Measurements from ENCODE around the gene TEAD1. TPM values are rescaled to one million over a fixed set of nuclear protein-coding genes. Genes with fewer than 3 reads are reported as not detected.

Gene TEAD1
- total RNA-seq, 4 donors from 2014 or later, result 71.5 to 109 (median 88.5) TPM

- Histone ChIP-seq H3K9me3 (no peaks in the 10 kb centered on the region), H3K27me3 (no peaks in the 10 kb centered on the region), H3K27ac (peak overlapping the region; percentile 48 to 91 (median 78)), H3K36me3 (no peaks in the 10 kb centered on the region), H3K4me3 (replicated peaks in 1 of 3) (no peak overlapping the region), H3K4me1 (peaks cover 78 to 93% of the 10 kb centered on the region in 2 donors)
- intact Hi-C loops (cut with DNase I), result no loop called here
- TF ChIP-seq CTCF (IDR thresholded peaks at IDR 0.05), result no peak
- TF ChIP-seq POLR2A (IDR thresholded peaks at IDR 0.05), result no peak
- DNase-seq, result no peak
- 61 to 82% methylated on average over 5 of the region's 5 CpGs for WGBS, 2 donors
These were observed 9.7 kb downstream of the TEAD1 start for GRCh38 chr11:12683874-12684273.

- intact Hi-C loops (cut with DNase I), result no loop called here
These were observed 10.1 kb downstream of the TEAD1 start for GRCh38 chr11:12684315-12684714.

GRCh38 chr11:12684816-12685215, 10.6 kb downstream of the TEAD1 start:
- intact Hi-C loops (cut with DNase I), result no loop called here

More at GRCh38 chr11:12684315-12684714, 10.1 kb downstream of the TEAD1 start:
- Histone ChIP-seq H3K4me1 (peaks cover 75 to 93% of the 10 kb centered on the region in 2 donors), H3K4me3 (replicated peaks in 1 of 3) (no peak overlapping the region), H3K36me3 (no peaks in the 10 kb centered on the region), H3K27ac (peak overlapping the region; percentile 48 to 91 (median 78)), H3K9me3 (no peaks in the 10 kb centered on the region), H3K27me3 (no peaks in the 10 kb centered on the region)
- WGBS, 2 donors, result 75 to 81% methylated on average over 4 of the region's 4 CpGs
- TF ChIP-seq CTCF (IDR thresholded peaks at IDR 0.05) (no peak), POLR2A (IDR thresholded peaks at IDR 0.05) (no peak)
- no peak for DNase-seq

GRCh38 chr11:12685229-12685628, 11.0 kb downstream of the TEAD1 start:
- Histone ChIP-seq H3K27me3 (no peaks in the 10 kb centered on the region), H3K36me3 (no peaks in the 10 kb centered on the region), H3K4me1 (peaks cover 68 to 93% of the 10 kb centered on the region in 2 donors), H3K4me3 (replicated peaks in 1 of 3) (no peak overlapping the region), H3K9me3 (no peaks in the 10 kb centered on the region), H3K27ac (peak overlapping the region; percentile 59 to 91 (median 78))
- intact Hi-C loops (cut with DNase I), result no loop called here
- TF ChIP-seq CTCF (IDR thresholded peaks at IDR 0.05), result no peak
- TF ChIP-seq POLR2A (IDR thresholded peaks at IDR 0.05), result no peak
- 81 to 86% methylated on average over 3 of the region's 3 CpGs for WGBS, 2 donors
- DNase-seq, result no peak

More at GRCh38 chr11:12684816-12685215, 10.6 kb downstream of the TEAD1 start:
- peak overlapping the region; percentile 48 to 91 (median 78) for H3K27ac ChIP-seq
- no peaks in the 10 kb centered on the region for H3K9me3 ChIP-seq
- TF ChIP-seq POLR2A (IDR thresholded peaks at IDR 0.05) (peak in 1 of 2 donors; percentile 39), CTCF (IDR thresholded peaks at IDR 0.05) (no peak)
- H3K4me3 ChIP-seq (replicated peaks in 1 of 3), result no peak overlapping the region
- DNase-seq, result peak; percentile 59 to 65
- WGBS, 2 donors, result 60 to 63% methylated on average over 1 of the region's 1 CpG
- H3K27me3 ChIP-seq, result no peaks in the 10 kb centered on the region
- peaks cover 70 to 91% of the 10 kb centered on the region in 2 donors for H3K4me1 ChIP-seq
- H3K36me3 ChIP-seq, result no peaks in the 10 kb centered on the region

- no peaks in the 10 kb centered on the region for H3K9me3 ChIP-seq
- TF ChIP-seq CTCF (IDR thresholded peaks at IDR 0.05) (no peak), POLR2A (IDR thresholded peaks at IDR 0.05) (no peak)
- intact Hi-C loops (cut with DNase I), result no loop called here
- no peaks in the 10 kb centered on the region for H3K27me3 ChIP-seq
- DNase-seq, result no peak
- H3K4me3 ChIP-seq (replicated peaks in 1 of 3), result no peak overlapping the region
- peaks cover 62 to 86% of the 10 kb centered on the region in 2 donors for H3K4me1 ChIP-seq
- H3K36me3 ChIP-seq, result no peaks in the 10 kb centered on the region
- WGBS, 2 donors, result 81 to 82% methylated on average over 2 of the region's 2 CpGs
- peak overlapping the region; percentile 59 to 91 (median 78) for H3K27ac ChIP-seq
These were observed 12.2 kb downstream of the TEAD1 start for GRCh38 chr11:12686246-12687060.
